Epithelial cell of esophagus (primary cell): ENCODE results near the gene DST.

ENCODE experiments used
- DNase-seq: peaks from one replicate; pipeline ENCODE4 v3.0.0; 2010; ENCODE audit warnings: low read depth
- H3K4me3 ChIP-seq: 2 replicates; pipeline ENCODE4 v1.5.1; 2011; ENCODE audit warnings: mild to moderate bottlenecking, low read length, control low read depth
- TF ChIP-seq, protein P1 (sequence below): IDR thresholded peaks from 2 replicates; pipeline ENCODE4 v1.5.1; 2011; ENCODE audit warnings: low read depth, mild to moderate bottlenecking, low read length, control low read depth, inconsistent platforms; ENCODE audit not compliant: insufficient read depth; ENCODE audit errors: missing control alignments

The DST gene

DNA sequence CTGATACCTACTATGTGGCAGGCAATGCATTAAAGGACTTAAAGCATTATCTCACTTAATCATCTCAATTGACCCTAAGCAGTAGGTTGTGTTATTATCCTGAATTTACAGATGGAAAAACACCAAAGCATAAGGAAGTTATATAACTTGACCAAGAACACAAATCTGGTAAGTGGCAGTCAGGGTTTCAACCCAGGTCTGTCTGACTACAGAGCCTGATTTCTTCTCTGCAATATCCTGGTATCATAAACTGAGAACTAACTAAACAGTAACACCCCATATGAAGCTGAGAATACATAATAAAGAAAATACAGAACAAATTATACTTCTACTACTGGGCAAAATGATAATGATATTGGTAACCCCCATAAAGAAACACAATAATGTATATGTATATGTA is 13.8 kb upstream of the DST start:
- H3K4me3 ChIP-seq = no peak overlapping the region
- DNase-seq = no peak
- TF ChIP-seq, protein P1, sequence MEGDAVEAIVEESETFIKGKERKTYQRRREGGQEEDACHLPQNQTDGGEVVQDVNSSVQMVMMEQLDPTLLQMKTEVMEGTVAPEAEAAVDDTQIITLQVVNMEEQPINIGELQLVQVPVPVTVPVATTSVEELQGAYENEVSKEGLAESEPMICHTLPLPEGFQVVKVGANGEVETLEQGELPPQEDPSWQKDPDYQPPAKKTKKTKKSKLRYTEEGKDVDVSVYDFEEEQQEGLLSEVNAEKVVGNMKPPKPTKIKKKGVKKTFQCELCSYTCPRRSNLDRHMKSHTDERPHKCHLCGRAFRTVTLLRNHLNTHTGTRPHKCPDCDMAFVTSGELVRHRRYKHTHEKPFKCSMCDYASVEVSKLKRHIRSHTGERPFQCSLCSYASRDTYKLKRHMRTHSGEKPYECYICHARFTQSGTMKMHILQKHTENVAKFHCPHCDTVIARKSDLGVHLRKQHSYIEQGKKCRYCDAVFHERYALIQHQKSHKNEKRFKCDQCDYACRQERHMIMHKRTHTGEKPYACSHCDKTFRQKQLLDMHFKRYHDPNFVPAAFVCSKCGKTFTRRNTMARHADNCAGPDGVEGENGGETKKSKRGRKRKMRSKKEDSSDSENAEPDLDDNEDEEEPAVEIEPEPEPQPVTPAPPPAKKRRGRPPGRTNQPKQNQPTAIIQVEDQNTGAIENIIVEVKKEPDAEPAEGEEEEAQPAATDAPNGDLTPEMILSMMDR = no peak

DNA sequence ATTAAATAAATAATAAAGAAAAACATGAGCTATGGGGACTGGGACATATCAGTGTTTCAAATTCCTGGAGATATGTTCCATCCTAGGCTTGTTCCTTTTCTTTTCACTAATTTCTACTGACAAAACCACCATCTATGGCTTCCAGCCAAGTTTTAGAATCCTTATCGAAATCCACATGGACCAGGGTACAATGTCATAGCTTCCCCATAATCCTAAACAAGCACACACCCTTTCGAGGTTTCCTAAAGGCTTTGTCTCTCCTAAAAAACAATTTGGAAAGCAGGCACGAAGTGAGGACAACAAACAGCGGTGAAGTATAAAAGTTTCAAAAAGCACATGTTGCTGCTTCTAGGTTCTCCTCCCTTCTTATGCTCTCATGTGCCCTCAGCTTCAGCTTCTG is 13.3 kb upstream of the DST start:
- TF ChIP-seq, protein P1 = no peak
- no peak overlapping the region for H3K4me3 ChIP-seq
- DNase-seq = no peak

DNA sequence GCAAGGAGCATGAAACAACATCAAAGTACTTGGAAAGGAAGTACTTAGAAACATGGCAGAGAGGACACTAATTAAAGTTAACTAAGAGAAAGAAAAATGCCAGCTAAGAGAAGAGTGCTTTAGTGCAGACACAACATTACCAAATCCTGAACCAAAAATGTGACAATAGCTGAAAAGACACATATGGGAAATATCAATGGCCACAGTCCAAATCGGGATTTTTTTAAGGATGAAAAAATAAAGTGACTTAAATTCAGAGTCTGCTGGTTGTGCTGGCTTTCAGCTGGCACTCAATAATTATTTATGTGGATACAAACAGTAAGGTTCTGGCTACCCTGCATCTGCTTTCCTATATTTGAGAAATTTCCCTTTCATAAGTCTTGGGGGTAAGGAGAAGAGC is 12.6 kb upstream of the DST start:
- no peak for DNase-seq
- H3K4me3 ChIP-seq = no peak overlapping the region
- TF ChIP-seq, protein P1 = no peak

DNA sequence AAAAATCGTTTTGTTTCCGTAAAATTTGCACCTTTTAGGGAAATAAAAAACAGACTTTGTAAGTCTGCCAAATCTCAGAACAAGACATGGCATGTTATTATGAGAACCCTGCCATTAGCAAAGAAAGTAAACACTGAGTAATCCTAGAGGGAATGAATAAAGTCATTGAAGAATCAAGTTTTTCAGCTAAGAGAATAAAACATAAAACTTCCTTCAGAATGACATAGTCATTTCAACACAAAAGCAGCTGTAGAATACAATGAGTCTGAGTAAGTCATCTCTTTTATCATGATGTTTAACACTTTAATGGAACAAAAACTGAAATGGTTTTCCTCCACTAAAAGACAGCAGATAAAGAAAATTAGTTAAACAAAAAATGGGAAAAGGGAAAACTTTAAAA is 10.3 kb upstream of the DST start:
- no peak overlapping the region for H3K4me3 ChIP-seq
- peak; percentile 89 for DNase-seq
- TF ChIP-seq, protein P1 = no peak

DNA sequence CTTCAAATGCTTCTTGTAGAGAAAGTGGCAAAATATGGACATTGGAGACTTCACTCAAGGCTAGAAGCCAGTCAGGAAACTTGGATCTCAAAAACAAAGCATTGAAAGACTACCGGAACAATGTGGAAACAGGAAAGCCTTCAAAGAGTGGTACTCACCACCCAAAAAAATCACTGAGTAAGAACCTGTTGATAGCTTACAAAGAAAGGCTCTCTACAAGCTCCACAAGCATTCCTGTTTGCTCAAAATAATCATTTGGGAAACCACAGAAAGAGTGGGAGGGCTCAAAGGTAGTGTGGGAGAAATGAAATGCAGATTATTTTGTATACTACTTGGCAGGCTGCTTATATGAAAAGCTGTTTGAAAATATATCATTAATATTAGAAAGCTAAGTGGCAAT is 9.5 kb upstream of the DST start:
- peak; percentile 78 for DNase-seq
- TF ChIP-seq, protein P1 = no peak
- H3K4me3 ChIP-seq = no peak overlapping the region

DNA sequence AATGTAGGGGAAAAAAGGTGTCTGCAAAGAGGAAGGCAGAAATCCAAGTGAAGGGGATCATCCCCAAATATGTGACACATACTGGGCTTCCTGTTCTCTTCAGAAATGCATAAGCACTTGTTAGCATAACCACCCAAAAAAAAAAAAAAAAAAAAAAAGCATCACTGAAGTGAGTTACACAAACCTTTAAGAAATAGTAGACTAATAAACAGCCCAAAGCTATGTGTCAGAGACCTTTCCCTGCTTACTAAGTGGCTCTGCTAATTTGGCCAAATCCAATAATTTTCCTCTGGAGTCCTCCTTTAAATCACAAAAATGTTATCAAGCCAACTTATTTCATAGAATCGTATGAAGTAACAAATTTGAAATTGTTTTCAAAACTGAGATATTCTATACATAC is 7.5 kb upstream of the DST start:
- no peak overlapping the region for H3K4me3 ChIP-seq
- TF ChIP-seq, protein P1 = no peak
- no peak for DNase-seq

DNA sequence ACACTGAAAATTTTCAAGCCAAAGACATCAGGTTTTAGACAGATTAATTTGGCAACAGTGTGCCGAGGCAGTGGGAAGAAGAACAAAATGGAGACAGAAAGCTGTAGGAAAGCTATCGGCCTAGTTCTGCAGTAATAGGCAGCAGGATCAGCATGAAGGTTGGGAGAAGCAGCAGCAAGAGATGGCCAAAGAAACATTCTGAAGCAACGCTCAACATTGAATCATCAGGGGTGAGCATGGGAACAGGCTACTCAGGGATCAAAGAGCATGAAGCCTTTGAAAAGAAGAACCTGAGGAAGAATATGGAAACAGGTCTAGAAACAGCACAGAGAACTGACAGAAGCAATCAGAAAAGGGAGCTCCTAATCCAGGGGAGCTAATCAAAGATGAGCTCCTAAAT is 7.1 kb upstream of the DST start:
- no peak overlapping the region for H3K4me3 ChIP-seq
- TF ChIP-seq, protein P1 = no peak
- DNase-seq = peak; percentile 64
